GM21515 (cell line): ENCODE measurements around the gene SMU1.
"Not testable (repeated sequence)": the region's sequence is repeated elsewhere in the genome, so short reads cannot be mapped to it uniquely, and the experiment has no call there.

Source experiments
- ATAC-seq: cut with Tn5 transposase; IDR thresholded peaks from one replicate; pipeline ENCODE4 v1.9.1; 2021; ENCODE audit not compliant: unreplicated experiment

SMU1 gene

DNA sequence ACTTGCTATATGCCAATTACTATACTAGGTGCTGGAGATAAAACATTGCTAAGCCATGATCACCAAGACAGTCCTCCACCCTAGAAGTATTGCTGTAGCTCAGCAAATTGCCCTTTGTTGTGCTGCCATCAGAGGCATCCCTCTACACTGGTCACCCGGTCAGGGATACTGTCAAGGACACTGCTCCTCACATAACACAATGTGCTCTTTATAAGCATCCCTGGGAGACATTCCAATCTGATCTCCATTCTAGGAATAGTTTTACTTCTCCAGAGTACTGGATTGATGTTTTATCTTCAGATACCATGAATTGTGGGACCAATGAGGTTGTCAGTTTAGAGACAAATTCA lies 61.8 kb downstream of the SMU1 start:
- no peak for ATAC-seq

DNA sequence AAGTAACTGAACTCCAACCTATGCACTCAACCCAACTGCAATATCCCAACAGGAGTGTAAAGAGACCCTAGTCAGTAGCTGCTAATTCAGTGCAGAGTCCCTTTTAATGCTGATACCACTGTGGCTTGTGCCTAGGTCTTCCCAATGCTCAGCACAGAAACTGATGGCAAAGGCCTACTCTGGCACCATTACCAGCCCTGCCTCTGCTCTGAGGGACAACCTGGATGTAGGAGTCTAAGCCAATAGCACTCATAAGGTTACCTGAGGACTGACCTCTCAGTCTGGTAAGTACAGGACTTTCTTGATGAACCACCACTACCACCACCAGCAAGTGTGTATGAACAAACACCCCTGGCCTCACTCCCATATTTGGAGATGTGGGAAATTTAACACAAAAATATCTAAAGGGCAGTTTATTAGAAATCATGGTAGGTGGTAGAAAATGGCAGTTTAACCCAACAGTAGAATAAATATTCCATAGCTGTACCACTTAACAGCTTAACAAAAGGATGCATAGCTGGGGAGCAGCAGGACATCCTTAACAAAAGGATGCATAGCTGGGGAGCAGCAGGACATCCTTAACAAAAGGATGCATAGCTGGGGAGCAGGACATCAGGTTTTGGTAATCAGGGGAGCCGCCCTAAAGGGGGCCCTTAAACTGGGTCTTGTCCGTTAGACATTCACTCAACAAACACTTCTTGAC lies 62.4 kb downstream of the SMU1 start:
- no peak for ATAC-seq

DNA sequence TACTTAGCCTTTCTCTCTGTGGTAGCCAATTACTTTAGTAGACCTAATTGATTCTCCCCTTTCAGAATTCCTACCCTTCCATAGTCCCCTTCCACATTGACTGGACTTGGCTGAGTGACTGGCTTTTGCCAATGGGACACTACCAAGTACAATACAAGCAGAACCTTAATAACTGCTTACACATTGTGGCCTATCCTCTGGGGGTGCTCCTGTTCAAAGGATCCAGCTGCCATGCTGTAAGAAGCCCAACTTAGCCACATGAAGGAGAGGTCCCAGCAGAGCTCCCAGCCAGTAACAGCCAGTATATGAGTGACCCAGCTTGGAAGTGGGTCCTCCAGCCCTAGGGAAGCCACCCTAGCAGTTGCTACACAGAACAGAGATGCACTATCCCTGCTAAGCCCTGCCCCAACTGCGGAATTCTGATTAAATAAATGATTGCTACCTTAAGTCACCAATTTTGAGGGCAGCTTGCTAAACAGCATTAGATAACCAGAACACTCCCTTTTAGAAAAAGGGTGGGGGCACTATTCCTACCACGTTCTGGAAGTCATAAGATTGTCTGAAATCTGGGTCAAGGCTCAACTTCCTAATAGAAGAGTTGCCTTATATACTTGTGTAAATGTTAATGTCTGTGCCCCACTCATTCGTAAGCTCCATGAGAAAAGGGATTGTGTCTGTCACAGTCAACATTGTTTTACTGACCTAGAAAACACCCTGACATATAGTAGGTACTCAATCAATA lies 64.0 kb downstream of the SMU1 start:
- no peak for ATAC-seq

DNA sequence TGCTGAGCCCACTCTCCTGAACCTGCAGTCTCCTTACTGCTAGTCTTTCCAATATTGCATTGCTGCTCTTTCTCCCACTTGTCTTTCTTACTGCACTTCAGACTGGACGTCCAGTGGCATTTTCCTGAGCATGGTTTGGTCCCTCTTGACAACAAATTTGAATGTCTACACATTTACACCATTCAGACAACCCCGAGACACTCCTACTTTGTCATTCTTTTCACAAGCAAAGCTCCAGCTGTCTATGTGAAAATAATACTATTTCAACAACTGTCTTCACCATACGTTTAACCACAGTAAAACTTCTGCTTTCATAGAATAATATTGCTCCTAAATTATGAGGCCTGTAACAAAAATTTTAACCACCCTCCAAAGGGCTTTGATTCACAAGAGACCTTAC lies 64.6 kb downstream of the SMU1 start:
- no peak for ATAC-seq

DNA sequence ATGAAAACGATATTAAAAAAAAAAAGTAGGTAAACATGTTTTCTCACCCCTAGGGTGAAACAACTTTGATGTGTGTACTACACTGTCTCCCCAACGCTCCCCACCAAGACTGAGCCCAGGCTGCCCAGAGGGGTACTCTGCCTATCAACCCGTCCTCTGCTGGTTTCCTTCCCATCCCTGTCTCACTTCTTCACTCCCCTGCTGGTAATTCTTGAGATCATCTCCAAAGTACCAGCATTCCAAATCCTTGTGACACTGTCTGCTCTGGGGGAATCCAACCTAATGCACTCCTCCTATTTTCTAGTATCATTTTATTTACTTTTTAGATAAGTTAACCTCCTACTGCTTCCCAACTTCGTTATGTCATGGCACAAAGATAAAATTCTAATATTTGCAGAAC lies 68.7 kb downstream of the SMU1 start:
- ATAC-seq = no peak

DNA sequence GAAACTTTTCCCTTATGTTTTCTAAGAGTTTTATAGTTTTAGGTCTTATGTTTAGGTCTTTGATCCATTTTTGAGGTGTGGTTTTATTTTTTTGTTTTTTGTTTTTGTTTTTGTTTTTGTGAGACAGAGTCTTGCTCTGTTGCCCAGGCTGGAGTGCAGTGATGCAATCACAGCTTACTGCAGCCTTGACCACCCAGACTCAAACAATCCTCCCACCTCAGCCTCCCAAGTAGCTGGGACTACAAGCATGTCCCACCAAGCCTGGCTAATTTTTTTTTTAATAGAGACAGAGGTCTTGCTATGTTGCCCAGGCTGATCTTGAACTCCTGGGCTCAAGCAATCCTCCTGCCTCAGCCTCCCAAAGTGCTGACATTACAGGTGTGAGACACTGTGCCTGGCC lies 71.1 kb downstream of the SMU1 start:
- not testable (repeated sequence) for ATAC-seq

DNA sequence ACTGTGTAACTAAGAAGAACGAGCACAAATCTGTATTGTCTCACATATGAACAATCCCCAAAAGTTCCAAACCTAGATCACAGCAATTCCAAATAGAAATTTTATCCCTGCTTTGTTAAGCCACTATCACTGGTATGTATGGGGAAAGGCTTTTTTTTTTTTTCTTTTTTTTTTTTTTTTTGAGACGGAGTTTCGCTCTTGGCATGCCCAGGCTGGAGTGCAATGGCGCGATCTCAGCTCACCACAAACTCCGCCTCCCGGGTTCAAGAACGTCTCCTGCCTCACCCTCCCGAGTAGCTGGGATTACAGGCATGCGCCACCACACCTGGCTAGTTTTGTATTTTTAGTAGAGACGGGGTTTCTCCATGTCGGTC lies 75.8 kb downstream of the SMU1 start:
- not testable (repeated sequence) for ATAC-seq

DNA sequence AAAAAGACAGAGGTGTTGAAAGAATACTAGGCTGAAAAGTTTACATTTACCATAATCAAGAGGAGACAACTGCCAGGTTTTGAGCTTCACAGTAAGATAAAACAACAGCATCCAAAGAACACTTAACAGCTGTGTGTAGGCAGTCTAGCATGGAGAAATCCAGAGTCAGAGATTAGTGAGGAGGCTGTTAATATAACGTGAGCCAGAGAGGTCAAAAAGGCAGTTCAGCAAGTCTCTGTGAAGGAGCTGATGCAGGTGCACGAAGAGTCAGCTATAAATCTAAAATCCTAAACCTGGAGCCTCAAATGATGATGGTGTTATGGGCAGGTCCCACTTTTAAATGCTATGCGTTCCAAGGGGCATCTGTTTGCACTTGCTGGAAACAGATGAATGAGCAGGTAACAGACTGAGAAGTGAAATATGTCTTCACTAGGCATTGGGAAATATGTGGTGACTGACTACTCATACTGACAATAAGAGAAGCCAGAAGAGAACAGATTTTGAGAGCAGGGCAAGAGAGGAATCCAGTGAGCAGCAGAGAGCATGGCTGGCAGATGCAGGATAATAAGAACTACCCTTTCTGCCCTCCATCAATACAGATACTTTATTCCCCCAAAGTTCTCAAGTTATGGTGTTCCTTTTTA lies 83.8 kb downstream of the SMU1 start:
- no peak for ATAC-seq

DNA sequence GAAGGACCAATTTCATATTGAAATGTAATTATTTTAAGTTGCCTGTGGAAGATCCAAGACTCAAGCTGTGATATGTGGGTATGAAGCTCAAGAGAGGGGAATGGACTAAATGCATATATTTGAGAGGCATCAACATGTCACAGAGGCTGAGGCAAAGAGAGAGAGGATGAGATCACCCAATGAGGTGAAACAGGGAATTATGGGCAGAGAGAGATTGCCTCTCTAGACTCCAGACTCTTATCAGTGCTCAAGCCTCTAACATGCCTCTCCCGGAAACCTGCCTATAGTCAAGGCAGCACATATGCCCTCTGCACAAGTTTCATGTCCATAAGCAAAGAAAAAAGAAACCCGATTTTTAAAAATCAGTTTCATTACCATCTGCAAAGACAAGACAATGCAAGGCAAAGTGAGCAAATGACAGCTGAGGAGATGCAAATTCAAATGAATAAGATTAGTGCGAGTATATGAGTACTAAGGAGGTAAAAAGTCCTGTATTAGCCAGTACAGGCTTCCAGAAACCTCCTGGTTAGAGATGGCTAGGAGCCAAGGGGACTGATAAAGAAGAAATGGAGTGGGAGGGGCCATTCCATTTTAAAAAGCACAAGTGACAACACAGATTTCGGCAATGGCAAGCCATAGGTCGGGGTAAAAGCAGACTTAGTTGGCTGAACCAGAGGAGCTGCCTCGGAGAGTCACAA lies 84.4 kb downstream of the SMU1 start:
- no peak for ATAC-seq
